Activated naive CD4-positive, alpha-beta T cell treated with anti-CD3 and anti-CD28 coated beads, Interleukin-2, amount 50 U/mL, for 16 hours (primary cell): ENCODE data around the gene ARHGAP6.

Experiments
- DNase-seq: peaks from one replicate; pipeline ENCODE4 v3.0.0-alpha.2; 2020

The ARHGAP6 gene

DNA sequence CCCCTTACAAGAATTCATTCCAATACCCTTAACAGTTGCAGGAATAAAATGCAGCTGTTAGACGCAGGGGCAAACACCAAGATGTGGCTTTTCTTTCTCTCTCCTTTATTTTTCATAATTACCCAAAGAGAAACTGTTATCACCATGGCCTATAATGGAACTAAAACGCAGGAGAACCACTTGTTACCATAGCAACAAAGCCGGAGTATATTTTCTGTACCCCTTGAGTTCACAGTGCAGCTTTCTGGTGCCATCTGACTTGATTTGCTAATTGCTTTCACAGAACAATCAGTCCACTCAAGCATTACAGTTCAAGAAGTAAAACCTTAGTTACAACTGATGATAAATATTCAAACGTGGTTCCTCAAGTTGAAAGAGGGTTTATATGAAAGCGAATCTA lies 214.6 kb downstream of the ARHGAP6 start:
- DNase-seq: no peak

DNA sequence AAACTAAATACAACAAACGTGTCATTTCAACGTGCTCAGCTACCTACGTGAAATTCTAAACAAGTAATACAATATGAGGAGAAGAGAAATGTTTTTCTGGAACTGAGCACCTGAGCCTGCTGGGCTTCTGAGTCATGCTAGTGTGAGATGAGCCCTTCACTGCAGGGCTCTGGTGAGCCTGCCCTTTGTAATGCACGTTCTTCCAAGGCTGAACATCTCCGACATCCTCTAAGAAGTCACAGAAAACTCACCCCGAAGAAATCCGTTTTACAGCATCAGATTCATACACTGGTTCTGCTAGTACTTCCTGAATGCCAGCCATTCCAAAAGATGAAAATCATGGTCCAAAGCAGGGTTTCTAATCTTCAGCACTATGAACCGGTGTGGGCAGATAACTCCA lies 215.4 kb downstream of the ARHGAP6 start:
- DNase-seq: no peak

DNA sequence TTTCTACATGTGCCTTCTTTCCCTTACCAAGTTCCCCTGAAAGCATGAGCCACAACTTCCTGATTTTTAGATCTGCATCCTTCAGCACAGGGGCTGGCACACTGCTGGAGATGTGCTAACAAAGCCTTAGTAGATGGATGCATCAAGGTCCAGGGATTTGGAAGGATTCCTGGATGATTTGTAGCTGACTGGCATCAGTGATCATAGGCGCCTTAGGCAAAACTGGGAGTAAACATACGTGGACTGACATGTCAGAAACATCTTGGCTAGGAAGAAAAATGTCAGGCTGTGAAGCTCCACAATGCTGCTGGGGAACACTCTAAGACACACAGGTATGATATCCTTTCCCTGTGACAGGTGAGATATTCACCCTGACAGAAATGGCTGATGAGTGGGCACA lies 216.1 kb downstream of the ARHGAP6 start:
- no peak for DNase-seq

DNA sequence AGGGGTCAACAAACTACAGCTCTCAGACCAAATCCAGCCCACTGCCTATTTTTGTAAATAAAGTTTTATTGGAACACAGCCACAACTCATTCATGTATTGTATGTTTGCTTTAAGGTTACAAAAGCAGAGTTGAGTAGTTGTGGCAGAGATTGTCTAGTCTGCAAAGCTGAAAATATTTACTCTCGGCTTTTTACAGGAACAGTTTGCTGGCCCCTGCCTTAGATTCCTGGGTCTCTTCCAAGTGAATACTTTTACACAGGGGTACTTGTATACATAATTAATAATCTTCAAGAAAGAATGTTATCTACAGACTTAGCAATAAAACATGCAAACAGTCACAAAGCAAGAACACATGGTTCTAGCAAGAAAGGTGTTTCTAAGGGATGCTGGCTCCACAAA lies 218.3 kb downstream of the ARHGAP6 start:
- DNase-seq: no peak

DNA sequence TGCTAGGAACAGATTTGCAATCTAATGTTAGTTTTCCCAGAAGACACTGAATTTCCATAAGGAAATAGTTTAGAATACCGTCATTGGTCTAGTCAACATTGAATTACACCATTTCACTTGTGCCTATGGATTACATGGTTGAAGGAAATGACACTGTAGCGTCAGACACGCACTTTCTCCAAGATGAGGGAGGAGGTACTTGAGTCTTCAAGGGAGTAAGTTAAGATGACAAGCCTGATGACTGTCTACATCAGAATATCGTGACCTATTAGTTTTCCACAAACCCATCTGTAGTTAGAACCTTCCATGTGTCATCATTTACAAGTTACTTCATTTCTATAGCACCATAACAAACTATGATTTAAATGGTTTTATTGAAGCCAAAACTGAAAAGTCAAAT lies 218.8 kb downstream of the ARHGAP6 start:
- DNase-seq: no peak

DNA sequence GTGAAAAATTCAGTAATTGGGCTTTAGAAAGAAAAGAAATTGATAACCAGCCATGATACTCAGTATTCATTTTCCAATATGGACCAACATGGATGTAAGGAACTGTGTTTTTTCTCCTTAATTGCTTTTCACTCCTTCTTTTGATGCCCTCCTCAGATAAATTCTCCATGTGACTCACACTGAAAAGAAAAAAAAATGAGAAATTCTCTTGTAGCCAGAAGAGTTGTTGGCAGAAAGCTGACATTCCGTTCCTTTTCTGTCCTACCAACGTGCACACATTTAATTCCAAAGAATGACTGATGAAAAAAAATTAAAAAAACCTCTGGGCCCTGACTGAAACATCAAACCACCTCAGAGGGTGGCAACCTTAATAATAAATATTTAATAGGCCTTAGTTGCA lies 219.4 kb downstream of the ARHGAP6 start:
- DNase-seq: no peak

DNA sequence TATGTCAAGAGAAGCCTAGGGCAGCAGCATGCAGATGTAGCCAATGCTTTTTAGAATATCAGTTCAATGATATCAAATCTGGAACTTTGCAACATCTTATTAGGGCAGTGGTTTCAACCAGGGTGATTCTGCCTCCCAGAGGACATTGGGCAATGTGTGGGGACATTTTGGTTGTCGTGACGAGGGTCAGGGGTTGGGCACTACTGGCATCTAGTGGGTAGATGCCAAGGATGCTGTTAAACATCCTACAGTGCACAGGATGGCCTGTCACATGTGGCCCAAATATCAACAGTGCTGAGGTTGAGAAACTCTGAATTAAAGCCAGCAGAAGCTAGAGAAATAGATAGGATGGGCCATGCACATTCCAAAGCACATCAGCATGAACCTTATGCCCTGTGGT lies 220.2 kb downstream of the ARHGAP6 start:
- DNase-seq: no peak

DNA sequence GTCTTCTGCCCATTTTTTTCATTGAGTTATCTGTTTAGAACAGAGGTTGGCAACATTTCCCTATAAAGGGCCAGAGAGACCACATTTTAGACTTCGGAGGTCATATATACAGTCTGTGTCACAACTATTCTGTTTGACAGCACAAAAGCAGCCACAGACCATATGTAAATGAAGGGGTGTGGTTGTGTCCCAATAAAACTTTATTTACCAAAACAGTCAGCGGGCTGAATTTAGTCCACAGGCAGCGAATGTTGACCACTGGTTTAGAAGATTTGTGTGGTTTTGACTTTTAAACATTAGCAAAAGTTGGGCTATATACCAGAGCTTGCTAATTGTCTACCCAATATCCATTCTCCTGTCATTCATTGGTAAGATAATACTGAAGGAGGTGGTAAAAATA lies 221.7 kb downstream of the ARHGAP6 start:
- DNase-seq: no peak

DNA sequence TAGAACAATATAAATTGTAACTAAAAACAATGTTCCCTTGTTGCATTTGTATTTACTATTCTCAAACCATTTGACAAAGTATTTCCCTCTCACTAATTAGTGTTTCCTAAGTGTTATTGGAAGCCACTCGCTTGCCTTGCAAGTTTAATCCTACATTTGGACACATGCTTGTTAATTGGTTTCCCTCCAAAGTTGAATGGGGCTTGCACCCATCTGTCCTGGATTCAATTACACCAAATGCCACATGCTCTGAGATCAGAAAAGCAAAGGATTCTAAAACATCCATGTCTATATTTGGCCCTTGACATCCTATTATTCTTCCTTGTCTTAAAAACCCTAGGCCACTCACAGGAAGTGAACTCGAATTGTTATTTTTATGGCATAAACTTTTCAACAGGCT lies 225.9 kb downstream of the ARHGAP6 start:
- no peak for DNase-seq

DNA sequence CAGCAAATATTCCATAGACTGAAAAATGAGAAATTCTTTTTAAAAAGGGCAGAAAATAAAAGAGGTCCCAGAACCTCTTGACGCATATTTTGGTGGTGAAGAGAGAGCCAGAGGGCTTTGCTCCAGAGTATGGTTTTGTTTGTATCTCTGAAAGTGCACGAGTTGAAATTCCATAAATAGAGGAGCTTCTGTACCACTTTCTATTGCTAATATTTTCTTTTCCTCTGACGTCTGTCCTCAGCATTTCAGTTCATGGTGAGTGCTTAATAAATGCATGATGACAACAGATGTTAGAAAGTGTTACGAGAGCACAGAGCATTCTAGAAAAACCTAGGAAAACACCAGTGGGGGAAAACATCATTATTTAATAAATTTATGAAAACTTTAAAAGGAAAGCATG lies 227.0 kb downstream of the ARHGAP6 start:
- DNase-seq: no peak

GRCh38 chrX:11438380-11438723 lies 227.4 kb downstream of the ARHGAP6 start:
- no peak for DNase-seq

DNA sequence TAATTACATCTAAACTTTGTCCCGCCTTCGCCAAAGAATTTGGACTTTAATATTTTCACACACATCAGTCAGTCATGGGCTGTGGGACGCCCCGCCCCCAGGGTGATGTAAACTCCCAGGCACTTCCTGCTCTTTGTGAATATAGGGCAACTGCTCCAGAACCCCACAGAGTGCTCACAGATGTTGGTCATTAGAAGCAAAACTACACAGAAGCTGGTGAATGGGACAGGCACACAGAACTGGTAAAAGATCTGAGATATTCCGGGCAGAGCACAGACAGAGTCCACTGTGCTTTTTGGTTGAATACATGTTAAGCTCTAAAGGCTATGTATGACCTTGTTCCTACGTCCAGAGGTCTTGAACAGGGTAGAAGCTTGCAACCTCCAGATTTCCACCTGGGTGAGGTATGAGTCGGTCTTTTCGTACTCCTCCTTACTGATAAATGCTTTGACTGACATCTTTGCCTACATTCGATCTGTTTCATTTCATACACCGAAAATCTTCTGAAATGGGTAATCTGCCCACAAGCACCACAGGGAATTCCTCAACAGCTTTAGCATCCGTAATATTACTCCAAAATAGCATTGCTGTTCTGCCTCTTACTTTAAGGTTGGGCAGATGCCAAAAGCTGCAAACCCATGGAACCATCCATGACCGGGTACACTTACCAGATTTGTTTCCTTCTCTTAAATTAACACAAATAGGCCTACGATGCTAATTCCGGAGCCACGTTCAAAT lies 227.9 kb downstream of the ARHGAP6 start:
- DNase-seq: no peak

GRCh38 chrX:11435568-11435967 lies 230.2 kb downstream of the ARHGAP6 start:
- DNase-seq: no peak

GRCh38 chrX:11434607-11435006 lies 231.1 kb downstream of the ARHGAP6 start:
- DNase-seq: no peak

GRCh38 chrX:11431786-11432185 lies 233.9 kb downstream of the ARHGAP6 start:
- no peak for DNase-seq

DNA sequence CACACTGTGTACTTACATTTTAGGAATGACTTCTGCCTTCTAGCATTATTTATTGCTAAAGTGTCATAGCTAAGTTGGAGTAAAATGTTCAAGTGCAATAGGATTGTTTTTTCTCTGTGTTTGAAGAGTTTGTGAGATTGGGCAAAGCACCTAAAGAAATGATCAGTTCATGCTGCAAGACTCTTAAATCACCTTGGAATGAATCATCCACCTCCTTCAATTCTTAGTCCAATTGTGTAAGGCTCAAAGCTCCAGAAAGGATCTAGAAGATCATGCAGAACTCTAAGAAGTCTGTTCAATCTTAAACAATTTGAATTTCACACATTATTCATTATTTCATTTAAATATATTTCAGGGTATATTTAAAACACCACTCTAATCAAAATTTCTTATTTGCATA lies 235.4 kb downstream of the ARHGAP6 start:
- DNase-seq: no peak

- no peak for DNase-seq
Observed at GRCh38 chrX:11429538-11430085, 236.1 kb downstream of the ARHGAP6 start.

GRCh38 chrX:11427453-11428071 lies 238.2 kb downstream of the ARHGAP6 start:
- DNase-seq: no peak

DNA sequence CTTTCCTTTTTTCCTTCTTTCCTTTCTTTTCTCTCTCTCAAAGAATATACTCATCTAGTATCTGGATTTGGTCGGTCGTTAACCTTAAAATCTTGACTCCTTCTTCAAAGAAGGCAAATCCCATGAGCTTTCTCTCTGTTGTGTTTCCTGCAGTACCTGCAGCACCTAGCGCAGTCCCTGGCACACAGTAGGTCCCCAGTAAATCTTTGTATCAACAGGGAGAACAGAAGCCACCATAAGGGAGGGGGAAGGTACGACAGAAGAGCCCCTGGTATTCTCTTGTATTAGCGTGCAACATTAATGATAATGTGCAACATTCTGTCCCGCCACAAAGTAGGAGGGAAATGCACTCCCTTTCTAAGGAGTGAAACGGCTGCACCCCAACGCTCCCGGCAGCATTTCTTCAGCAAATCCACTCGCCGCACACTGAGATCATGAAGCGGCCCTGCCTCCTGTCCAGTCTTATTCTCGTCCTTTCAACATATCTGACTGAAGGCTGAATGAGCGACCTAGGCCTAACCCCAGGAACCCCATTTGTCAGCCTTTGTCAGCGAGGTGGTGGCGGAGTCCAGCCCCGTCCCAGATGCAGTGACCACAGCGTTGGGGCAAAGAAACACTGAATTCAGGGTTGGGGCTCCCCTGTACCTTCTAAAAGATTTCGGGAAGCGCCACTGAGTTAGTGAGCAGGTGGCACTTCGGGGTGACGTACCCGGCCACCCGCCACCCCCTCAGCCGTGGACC lies 238.8 kb downstream of the ARHGAP6 start:
- no peak for DNase-seq

DNA sequence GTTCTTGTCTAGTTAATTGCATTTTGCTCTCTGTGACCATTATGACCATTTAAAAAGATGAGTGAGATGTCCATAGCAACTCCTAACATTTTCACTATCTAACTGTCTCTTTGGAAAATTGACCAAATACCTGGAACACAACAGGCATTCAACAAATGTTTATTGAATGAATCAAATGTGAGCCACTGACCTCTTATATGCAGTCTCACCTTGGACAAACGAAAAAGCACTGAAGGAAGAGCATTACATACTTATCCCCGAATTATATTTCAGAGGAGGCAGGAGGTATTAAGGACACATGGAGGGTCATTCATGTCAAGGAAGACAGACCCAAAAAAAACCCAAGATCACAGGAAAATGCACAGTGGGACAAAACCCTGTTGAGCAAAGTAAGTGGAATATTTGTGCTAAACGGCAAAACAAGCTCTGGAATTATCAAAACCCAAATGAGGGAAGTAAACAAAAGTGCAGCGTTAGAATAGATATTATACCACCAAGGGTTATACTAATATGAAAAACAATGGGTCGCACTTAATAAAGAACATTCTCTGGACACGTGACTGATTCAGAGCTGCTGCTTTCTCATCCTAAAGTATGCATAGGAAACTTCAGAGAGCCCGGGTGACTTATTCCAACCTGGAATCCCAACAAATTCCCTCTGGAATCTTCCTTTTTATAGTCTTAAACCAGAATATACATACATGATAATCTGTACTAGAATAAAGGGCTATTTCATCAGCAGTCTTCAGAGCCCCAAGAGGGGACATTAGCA lies 240.6 kb downstream of the ARHGAP6 start:
- no peak for DNase-seq

- DNase-seq: no peak
Observed at GRCh38 chrX:11423949-11424348, 241.8 kb downstream of the ARHGAP6 start.

GRCh38 chrX:11423362-11423818 lies 242.3 kb downstream of the ARHGAP6 start:
- DNase-seq: no peak

DNA sequence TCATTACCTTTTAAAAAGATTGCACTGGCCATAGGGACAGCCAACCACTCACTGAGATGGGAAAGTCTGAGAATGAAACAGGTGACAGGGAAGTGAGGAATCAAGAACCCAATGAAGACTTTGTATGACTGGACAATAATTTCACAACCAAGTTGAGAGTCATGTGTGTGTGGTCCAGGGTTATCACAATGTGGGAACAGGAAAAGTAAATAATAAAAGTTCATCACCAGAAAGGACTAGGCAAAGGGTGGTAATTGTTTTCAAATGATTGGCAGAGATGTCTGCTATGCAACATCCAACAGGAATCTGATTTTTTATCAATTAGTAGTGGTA lies 243.2 kb downstream of the ARHGAP6 start:
- DNase-seq: no peak
